Bone marrow (tissue), 2 donors: ENCODE measurements around the gene PDE10A.
"Not testable (repeated sequence)": the region's sequence is repeated elsewhere in the genome, so short reads cannot be mapped to it uniquely, and the experiment has no call there.

Experiments
- DNase-seq, 2 donors: peaks; one replicate each; lab custom pipeline; 2025; lab: John Stamatoyannopoulos, UW

The PDE10A gene

GRCh38 chr6:165586706-165587105 lies 76.3 kb downstream of the PDE10A start:
- DNase-seq = no peak

GRCh38 chr6:165585060-165585459 lies 78.0 kb downstream of the PDE10A start:
- no peak for DNase-seq

- no peak for DNase-seq
Measured at GRCh38 chr6:165584541-165584940, 78.5 kb downstream of the PDE10A start.

GRCh38 chr6:165581678-165582077 lies 81.4 kb downstream of the PDE10A start:
- DNase-seq = no peak

- no peak for DNase-seq
Measured at GRCh38 chr6:165580136-165580535, 82.9 kb downstream of the PDE10A start.

GRCh38 chr6:165579151-165579550 lies 83.9 kb downstream of the PDE10A start:
- DNase-seq = no peak

- no peak for DNase-seq
Measured at GRCh38 chr6:165577556-165577955, 85.5 kb downstream of the PDE10A start.

GRCh38 chr6:165575158-165575549 lies 87.9 kb downstream of the PDE10A start:
- no peak for DNase-seq

- no peak for DNase-seq
Measured at GRCh38 chr6:165574220-165575157, 88.6 kb downstream of the PDE10A start.

- DNase-seq = no peak
Measured at GRCh38 chr6:165573671-165574070, 89.4 kb downstream of the PDE10A start.

GRCh38 chr6:165571721-165572132 lies 91.3 kb downstream of the PDE10A start:
- DNase-seq = no peak

GRCh38 chr6:165571068-165571682 lies 91.9 kb downstream of the PDE10A start:
- DNase-seq = no peak

- no peak for DNase-seq
Measured at GRCh38 chr6:165568326-165568725, 94.7 kb downstream of the PDE10A start.

- DNase-seq = no peak
Measured at GRCh38 chr6:165566088-165566828, 96.8 kb downstream of the PDE10A start.

- no peak for DNase-seq
Measured at GRCh38 chr6:165562421-165563090, 100.5 kb downstream of the PDE10A start.

GRCh38 chr6:165559632-165560031 lies 103.4 kb downstream of the PDE10A start:
- no peak for DNase-seq

GRCh38 chr6:165558097-165558496 lies 104.9 kb downstream of the PDE10A start:
- not testable (repeated sequence) for DNase-seq

- DNase-seq = no peak
Measured at GRCh38 chr6:165557674-165558073, 105.4 kb downstream of the PDE10A start.

GRCh38 chr6:165556116-165556843 lies 106.8 kb downstream of the PDE10A start:
- DNase-seq = no peak

- DNase-seq = not testable (repeated sequence)
Measured at GRCh38 chr6:165554644-165555043, 108.4 kb downstream of the PDE10A start.

GRCh38 chr6:165552248-165552736 lies 110.7 kb downstream of the PDE10A start:
- no peak for DNase-seq
